ENCODE data around the gene GDF10. TPM values are rescaled to one million over a fixed set of nuclear protein-coding genes. Genes with fewer than 3 reads are reported as not detected.

GDF10 gene
- total and polyA plus RNA-seq, 10 of the 15 experiments (the other 5 are each of a cell fraction or from before 2014, with no cell fraction given): not detected

DNA sequence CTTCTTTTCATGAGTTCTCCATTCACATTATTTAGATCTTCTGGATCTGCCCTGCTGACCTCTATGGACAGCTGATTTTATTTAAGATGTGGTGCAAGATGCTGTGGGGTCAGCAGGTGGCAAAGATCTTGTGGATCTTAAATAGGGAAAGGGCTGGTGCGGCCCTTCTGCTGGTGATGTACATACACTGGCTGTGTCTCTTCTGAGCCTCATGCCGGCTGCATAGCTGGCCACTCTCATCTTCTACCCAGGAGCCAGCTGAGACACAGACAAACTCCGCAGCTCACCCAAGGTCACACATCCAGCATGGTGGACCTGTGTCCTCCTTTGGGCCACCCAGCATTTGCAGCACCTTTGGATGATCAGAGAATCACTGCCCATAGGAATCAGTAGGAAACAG lies 57.9 kb downstream of the GDF10 start:
- H3K27me3 ChIP-seq (replicated peaks in 1 of 2; ENCODE audit: control insufficient read depth in 2 of 2, insufficient read depth in 2 of 2, low read length in 1 of 2): no peaks in the 10 kb centered on the region; a peak in 1 of 4 replicates
- no peaks in the 10 kb centered on the region for H4K20me1 ChIP-seq (ENCODE audit: control insufficient read depth, insufficient read depth)
- no peak overlapping the region for H3K27ac ChIP-seq (ENCODE audit: control insufficient read depth, insufficient read depth)
- DNase-seq (ENCODE audit: low read depth, low spot score) (no peak), FAIRE-seq (no peak), ATAC-seq (no peak)
- H3K79me2 ChIP-seq (ENCODE audit: control insufficient read depth, insufficient read depth, low read length): no peaks in the 10 kb centered on the region
- no peak overlapping the region for H3K9ac ChIP-seq (ENCODE audit: control insufficient read depth, insufficient read depth, low read length)
- intact Hi-C loops (cut with micrococcal nuclease; ENCODE audit: unreplicated experiment): no loop called here
- no peaks in the 10 kb centered on the region for H3K4me1 ChIP-seq (ENCODE audit: control insufficient read depth, insufficient read depth, low read length)
- no peak overlapping the region for H3K4me3 ChIP-seq
- in situ Hi-C loops (cut with MboI): no loop called here
- ChIA-PET CTCF (interaction anchor here (0.9 to 1.2 kb wide), 2 partner anchors 8 to 17 kb away, joined by 3 to 5 read pairs; no protein-coding TSS in a partner anchor), SMC1A (ENCODE audit: uncharacterized antibody, unreplicated experiment) (no interaction called here), RAD21 (ENCODE audit: unreplicated experiment) (no interaction called here), POLR2A (no interaction called here)
- no peaks in the 10 kb centered on the region for H3K9me3 ChIP-seq (replicated peaks; ENCODE audit: control insufficient read depth, insufficient read depth, low read length)
- no TSS peak for BruUV-seq (replicated peaks)
- no peak for TF ChIP-seq TAF1 (IDR thresholded peaks at IDR 0.05; ENCODE audit: borderline replicate concordance, low read depth, low read length)
- TF ChIP-seq, protein P1, sequence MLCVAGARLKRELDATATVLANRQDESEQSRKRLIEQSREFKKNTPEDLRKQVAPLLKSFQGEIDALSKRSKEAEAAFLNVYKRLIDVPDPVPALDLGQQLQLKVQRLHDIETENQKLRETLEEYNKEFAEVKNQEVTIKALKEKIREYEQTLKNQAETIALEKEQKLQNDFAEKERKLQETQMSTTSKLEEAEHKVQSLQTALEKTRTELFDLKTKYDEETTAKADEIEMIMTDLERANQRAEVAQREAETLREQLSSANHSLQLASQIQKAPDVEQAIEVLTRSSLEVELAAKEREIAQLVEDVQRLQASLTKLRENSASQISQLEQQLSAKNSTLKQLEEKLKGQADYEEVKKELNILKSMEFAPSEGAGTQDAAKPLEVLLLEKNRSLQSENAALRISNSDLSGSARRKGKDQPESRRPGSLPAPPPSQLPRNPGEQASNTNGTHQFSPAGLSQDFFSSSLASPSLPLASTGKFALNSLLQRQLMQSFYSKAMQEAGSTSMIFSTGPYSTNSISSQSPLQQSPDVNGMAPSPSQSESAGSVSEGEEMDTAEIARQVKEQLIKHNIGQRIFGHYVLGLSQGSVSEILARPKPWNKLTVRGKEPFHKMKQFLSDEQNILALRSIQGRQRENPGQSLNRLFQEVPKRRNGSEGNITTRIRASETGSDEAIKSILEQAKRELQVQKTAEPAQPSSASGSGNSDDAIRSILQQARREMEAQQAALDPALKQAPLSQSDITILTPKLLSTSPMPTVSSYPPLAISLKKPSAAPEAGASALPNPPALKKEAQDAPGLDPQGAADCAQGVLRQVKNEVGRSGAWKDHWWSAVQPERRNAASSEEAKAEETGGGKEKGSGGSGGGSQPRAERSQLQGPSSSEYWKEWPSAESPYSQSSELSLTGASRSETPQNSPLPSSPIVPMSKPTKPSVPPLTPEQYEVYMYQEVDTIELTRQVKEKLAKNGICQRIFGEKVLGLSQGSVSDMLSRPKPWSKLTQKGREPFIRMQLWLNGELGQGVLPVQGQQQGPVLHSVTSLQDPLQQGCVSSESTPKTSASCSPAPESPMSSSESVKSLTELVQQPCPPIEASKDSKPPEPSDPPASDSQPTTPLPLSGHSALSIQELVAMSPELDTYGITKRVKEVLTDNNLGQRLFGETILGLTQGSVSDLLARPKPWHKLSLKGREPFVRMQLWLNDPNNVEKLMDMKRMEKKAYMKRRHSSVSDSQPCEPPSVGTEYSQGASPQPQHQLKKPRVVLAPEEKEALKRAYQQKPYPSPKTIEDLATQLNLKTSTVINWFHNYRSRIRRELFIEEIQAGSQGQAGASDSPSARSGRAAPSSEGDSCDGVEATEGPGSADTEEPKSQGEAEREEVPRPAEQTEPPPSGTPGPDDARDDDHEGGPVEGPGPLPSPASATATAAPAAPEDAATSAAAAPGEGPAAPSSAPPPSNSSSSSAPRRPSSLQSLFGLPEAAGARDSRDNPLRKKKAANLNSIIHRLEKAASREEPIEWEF (IDR thresholded peaks at IDR 0.05; ENCODE audit: insufficient replicate concordance, low read depth, low read length): no peak
- H3K4me2 ChIP-seq (ENCODE audit: control insufficient read depth, insufficient read depth): no peak overlapping the region
- H3K36me3 ChIP-seq (ENCODE audit: control insufficient read depth in 2 of 2, insufficient read depth in 2 of 2, low read length in 1 of 2): no peaks in the 10 kb centered on the region
- WGBS (ENCODE audit: insufficient coverage, insufficient replicate concordance, low lambda C conversion rate, missing lambda C conversion rate): 54% methylated on average over 3 of the region's 3 CpGs
- H2AFZ ChIP-seq (ENCODE audit: control insufficient read depth, low read depth, low read length): no peak overlapping the region
